22Rv1 (cell line): Measurements from ENCODE around the gene BAG3.

Experiments
- H3K27ac ChIP-seq: fragments of 450-650 bp; 2 replicates; pipeline ENCODE4 v1.5.1; 2017
- ZFX ChIP-seq: fragments of 450-650 bp; IDR thresholded peaks from 2 replicates; pipeline ENCODE4 v1.6.1; 2017; ENCODE audit warnings: antibody characterized with exemption, borderline replicate concordance
- TF ChIP-seq, protein P1 (sequence below): fragments of 450-650 bp; IDR thresholded peaks from 2 replicates; pipeline ENCODE4 v1.5.1; 2017; ENCODE audit warnings: mild to moderate bottlenecking

BAG3 gene

DNA sequence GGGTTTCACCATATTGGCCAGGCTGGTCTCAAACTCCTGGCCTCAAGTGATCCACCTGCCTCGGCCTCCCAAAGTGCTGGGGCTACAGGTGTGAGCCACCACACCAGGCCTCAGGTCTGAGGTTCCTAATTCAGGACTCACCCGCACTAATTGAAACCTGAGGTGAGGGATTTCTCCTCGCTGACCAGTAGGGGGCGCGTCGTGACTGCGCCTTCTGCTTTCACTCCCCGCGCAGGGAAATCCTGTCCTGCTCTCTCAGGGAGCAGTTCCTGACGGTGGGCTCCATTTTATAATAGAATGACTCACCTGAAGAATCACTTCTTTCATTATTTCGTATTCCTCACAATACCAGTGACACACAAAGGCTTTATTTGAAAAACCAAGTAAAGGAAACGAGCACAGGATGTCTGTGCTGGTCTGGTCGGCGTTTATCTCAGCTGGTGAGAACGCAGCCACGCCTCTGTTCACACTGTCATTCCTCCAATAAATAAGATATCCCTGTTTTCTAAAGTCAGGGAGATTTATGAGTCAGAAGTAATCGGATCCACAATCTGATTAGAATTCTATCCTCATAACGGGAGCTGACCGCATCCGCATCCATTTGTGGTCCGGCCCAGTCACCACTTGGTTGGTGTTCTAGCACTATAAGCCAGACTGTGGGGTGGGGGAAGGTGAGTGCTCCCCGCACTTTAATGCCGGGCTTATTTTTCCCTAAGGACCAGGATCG is 35.4 kb downstream of the BAG3 start:
- H3K27ac ChIP-seq = no peak overlapping the region
- TF ChIP-seq, protein P1, sequence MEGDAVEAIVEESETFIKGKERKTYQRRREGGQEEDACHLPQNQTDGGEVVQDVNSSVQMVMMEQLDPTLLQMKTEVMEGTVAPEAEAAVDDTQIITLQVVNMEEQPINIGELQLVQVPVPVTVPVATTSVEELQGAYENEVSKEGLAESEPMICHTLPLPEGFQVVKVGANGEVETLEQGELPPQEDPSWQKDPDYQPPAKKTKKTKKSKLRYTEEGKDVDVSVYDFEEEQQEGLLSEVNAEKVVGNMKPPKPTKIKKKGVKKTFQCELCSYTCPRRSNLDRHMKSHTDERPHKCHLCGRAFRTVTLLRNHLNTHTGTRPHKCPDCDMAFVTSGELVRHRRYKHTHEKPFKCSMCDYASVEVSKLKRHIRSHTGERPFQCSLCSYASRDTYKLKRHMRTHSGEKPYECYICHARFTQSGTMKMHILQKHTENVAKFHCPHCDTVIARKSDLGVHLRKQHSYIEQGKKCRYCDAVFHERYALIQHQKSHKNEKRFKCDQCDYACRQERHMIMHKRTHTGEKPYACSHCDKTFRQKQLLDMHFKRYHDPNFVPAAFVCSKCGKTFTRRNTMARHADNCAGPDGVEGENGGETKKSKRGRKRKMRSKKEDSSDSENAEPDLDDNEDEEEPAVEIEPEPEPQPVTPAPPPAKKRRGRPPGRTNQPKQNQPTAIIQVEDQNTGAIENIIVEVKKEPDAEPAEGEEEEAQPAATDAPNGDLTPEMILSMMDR = peak; percentile 97
- no peak for TF ChIP-seq ZFX

DNA sequence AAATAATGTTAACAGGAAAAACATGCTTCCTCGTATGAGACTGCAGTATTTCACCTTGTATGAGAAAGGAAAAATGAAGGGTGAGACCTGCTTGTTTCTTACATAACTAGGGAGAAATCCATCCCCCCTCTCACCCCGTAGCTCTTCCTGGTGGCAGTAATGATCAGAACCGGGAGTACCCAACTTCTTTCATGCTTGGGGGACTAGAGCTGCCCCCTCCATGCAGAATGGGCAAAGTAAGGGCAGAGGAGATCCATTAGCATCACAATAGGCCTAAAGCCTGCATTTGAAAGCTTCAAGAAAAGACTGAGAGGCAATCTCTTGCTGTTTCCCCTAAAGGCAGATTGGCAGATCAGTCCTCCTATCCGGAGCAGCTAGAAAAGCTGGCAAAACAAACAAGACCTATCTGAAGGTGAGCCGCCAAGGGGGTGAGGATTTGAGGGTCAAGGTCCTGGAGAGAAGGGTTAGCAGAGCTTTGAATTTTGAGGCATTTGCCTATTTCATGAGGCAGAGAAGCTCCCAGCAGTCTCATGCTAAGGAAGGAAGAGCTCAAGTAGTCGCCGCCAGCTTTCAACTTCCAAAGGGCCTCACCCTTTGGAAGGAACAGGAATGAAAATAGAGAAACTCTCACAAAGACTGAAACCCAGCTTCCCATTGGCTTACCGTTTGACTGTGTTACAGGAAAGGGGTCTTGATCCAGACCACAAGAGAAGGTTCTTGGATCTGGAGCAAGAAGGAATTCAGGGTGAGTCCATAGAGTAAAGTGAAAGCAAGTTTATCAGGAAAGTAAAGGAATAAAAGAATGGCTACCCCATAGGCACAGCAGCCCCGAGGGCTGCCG is 36.2 kb downstream of the BAG3 start:
- no peak for TF ChIP-seq ZFX
- TF ChIP-seq, protein P1 = no peak
- no peak overlapping the region for H3K27ac ChIP-seq

DNA sequence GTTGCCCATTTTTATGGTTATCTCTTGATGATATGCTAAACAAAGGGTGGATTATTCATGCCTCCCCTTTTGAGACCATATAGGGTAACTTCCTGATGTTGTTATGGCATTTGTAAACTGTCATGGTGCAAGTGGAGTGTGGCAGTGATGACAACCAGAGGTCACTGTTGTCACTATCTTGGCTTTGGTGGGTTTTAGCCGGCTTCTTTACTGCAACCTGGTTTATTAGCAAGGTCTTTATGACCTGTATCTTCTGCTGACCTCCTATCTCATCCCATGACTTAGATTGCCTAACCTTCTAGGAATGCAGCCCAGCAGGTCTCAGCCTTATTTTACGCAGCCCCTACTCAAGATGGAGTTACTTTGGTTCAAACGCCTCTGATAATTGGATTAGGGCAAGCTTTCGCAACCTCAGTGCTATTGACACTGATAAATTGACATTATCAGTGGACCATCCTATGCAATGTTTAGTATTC is 36.9 kb downstream of the BAG3 start:
- H3K27ac ChIP-seq = no peak overlapping the region
- no peak for TF ChIP-seq ZFX
- TF ChIP-seq, protein P1 = no peak

DNA sequence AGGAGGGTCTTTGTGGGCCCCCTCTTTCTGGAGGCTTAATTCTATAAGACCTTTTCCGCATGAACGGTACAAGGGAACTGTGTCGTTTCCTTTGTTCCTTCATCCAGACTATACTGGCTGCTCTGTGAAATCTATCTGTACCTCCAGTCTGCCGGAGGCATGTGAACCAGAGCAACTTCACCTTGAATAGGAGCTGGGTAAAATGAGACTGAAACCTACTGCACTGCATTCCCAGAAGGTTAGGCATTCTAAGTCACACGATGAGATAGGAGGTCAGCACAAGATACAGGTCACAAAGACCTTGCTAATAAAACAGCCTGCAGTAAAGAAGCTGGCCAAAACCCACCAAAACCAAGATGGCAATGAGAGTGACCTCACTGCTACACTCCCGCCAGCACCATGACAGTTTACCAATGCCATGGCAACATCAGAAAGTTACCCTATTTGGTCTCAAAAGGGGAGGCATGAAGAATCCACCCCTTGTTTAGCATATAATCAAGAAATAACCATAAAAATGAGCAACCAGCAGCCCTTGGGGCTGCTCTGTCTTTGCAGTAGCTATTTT is 37.9 kb downstream of the BAG3 start:
- no peak for TF ChIP-seq ZFX
- TF ChIP-seq, protein P1 = no peak
- H3K27ac ChIP-seq = no peak overlapping the region

DNA sequence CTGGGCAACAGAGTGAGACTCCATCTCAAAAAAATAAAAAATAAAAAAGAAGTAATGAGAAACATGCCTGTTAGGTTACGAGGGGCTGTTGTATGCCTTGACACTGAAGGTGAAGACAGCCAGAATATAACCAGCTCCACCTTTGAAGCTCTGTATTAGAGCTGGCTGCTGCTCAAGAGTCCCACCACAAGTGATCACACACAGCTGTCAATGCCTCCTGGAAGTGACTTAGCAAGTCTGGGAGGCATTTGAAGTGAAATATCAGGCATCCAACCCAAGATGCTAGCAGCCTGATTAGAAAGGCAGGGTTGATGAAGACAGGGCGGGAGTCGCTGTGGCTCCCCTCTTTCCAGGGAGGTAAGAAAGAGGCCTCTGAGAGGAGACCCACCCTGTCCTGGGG is 40.5 kb downstream of the BAG3 start:
- H3K27ac ChIP-seq = no peak overlapping the region
- TF ChIP-seq ZFX = no peak
- TF ChIP-seq, protein P1 = no peak

DNA sequence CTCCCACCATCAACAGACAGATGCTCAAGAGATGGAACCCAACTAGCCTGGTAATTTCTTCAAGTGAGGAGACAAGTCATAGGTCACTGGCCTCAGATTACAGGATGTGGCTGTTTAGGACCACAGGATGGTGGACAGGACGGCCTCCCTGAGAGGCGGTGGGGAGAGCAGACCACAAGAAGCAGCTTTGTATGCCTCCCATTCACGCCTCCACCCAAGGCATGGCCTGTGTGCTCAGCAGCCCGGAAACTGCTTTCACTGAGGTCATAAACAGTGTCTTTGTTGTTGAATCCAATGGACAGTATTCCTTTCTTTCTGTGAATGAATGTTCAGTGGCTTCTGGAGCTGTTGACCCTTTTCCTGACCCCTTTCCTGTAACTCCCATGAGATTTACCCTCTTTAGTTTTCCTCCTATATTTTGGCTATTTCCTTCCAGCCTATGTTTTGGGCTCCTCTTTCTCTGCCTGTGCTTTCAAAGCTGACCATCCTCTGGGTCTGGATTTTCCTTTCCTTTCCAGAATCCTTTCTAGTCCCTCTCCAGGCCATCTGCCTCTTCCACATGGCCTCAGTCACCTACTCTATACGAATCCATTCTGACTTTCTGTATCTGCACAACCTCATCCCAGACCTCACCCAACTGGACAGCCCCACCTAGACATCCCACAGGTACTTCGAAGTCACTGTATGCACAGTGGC is 42.2 kb downstream of the BAG3 start:
- TF ChIP-seq, protein P1 = no peak
- TF ChIP-seq ZFX = no peak
- no peak overlapping the region for H3K27ac ChIP-seq
